GM23338 (cell line): Measurements from ENCODE around the gene PKNOX2. TPM values are rescaled to one million over a fixed set of nuclear protein-coding genes. Genes with fewer than 3 reads are reported as not detected.

ENCODE experiments used
- ATAC-seq: fragments of 200-7000 bp; cut with Tn5 transposase; 3 replicates; pipeline ENCODE4 v1.9.1; 2020
- DNase-seq: peaks from one replicate; pipeline ENCODE4 v3.0.0-alpha.2; 2015; ENCODE audit warnings: low spot score
- H2AFZ ChIP-seq: fragments of 200-600 bp; sonication (generic); 2 replicates; pipeline ENCODE4 v1.8.0; 2016; ENCODE audit warnings: antibody characterized with exemption, mild to moderate bottlenecking, moderate library complexity
- H3F3A ChIP-seq: fragments of 200-600 bp; sonication (generic); replicated peaks from 2 replicates; pipeline ENCODE4 v1.8.0; 2017; ENCODE audit warnings: antibody characterized with exemption, mixed run types, low read depth
- H3K27ac ChIP-seq: fragments of 200-600 bp; sonication (generic); 2 replicates; pipeline ENCODE4 v1.6.1; 2016; ENCODE audit warnings: low read depth
- H3K27me3 ChIP-seq: fragments of 200-600 bp; sonication (generic); 2 replicates; pipeline ENCODE4 v1.8.0; 2016; ENCODE audit warnings: mild to moderate bottlenecking, mixed run types, moderate library complexity; ENCODE audit not compliant: insufficient read depth
- H3K36me3 ChIP-seq: fragments of 200-600 bp; sonication (generic); 2 replicates; pipeline ENCODE4 v1.8.0; 2016; ENCODE audit warnings: mild to moderate bottlenecking; ENCODE audit not compliant: insufficient read depth
- H3K4me1 ChIP-seq: fragments of 200-600 bp; sonication (generic); 2 replicates; pipeline ENCODE4 v1.8.0; 2016; ENCODE audit warnings: mild to moderate bottlenecking, moderate library complexity; ENCODE audit not compliant: insufficient read depth
- H3K4me2 ChIP-seq: fragments of 200-600 bp; sonication (generic); 2 replicates; pipeline ENCODE4 v1.7.1; 2017; ENCODE audit warnings: mixed run types
- H3K4me3 ChIP-seq: fragments of 200-600 bp; sonication (generic); 2 replicates; pipeline ENCODE4 v1.6.1; 2016; ENCODE audit warnings: mixed run types
- H3K79me2 ChIP-seq: fragments of 200-600 bp; sonication (generic); replicated peaks from 2 replicates; pipeline ENCODE4 v1.8.0; 2017; ENCODE audit warnings: mild to moderate bottlenecking; ENCODE audit not compliant: insufficient read depth
- H3K9me2 ChIP-seq: fragments of 200-600 bp; sonication (generic); 2 replicates; pipeline ENCODE4 v1.8.0; 2017; ENCODE audit not compliant: insufficient read depth
- H4K20me1 ChIP-seq: fragments of 200-600 bp; sonication (generic); replicated peaks from 2 replicates; pipeline ENCODE4 v1.8.0; 2017; ENCODE audit warnings: mild to moderate bottlenecking; ENCODE audit not compliant: insufficient read depth
- H3K27ac Mint-ChIP-seq: 2 replicates; pipeline ENCODE4 v1.8.0; 2020; ENCODE audit warnings: inconsistent platforms, mild to moderate bottlenecking, moderate library complexity, mixed read lengths
- H3K27me3 Mint-ChIP-seq: 3 replicates; pipeline ENCODE4 v1.8.0; 2022; ENCODE audit warnings: low read depth, mild to moderate bottlenecking, moderate library complexity, mixed read lengths, inconsistent platforms; ENCODE audit not compliant: insufficient read depth, poor library complexity
- H3K36me3 Mint-ChIP-seq: 3 replicates; pipeline ENCODE4 v1.8.0; 2021; ENCODE audit warnings: low read depth, mild to moderate bottlenecking, inconsistent platforms, moderate library complexity, mixed read lengths
- H3K4me1 Mint-ChIP-seq: 3 replicates; pipeline ENCODE4 v1.8.0; 2020; ENCODE audit warnings: mild to moderate bottlenecking, inconsistent platforms, mixed read lengths
- H3K4me3 Mint-ChIP-seq: 3 replicates; pipeline ENCODE4 v1.8.0; 2021; ENCODE audit warnings: moderate library complexity, mild to moderate bottlenecking, inconsistent platforms, mixed read lengths
- H3K9me3 Mint-ChIP-seq: 3 replicates; pipeline ENCODE4 v1.8.0; 2020; ENCODE audit warnings: moderate library complexity, mild to moderate bottlenecking, inconsistent platforms, mixed read lengths
- CREB1 ChIP-seq: fragments of 250-450 bp; sonication (Bioruptor Pico); IDR thresholded peaks from 2 replicates; pipeline ENCODE4 v1.5.0; 2020; ENCODE audit warnings: low read depth, mild to moderate bottlenecking, moderate library complexity
- CTCF ChIP-seq, 2 experiments: fragments of 200-600 bp in 1 of 2; sonication (generic) in 1 of 2; conservative IDR thresholded peaks; 2 replicates each; pipeline versions ENCODE4 v1.5.1 to v1.6.1; 2016 to 2017; ENCODE audit warnings: antibody characterized with exemption in 2 of 2, low read depth in 2 of 2, mild to moderate bottlenecking in 2 of 2, moderate library complexity in 1 of 2
- EZH2 ChIP-seq: fragments of 200-600 bp; sonication (generic); IDR thresholded peaks from one replicate; pipeline ENCODE4 v1.8.0; 2017; ENCODE audit warnings: antibody characterized with exemption, mild to moderate bottlenecking, low read depth; ENCODE audit not compliant: unreplicated experiment
- EZH2phosphoT487 ChIP-seq: fragments of 200-600 bp; sonication (generic); IDR thresholded peaks from one replicate; pipeline ENCODE4 v1.8.1; 2018; ENCODE audit warnings: antibody characterized with exemption; ENCODE audit not compliant: unreplicated experiment
- NANOG ChIP-seq: IDR thresholded peaks from 2 replicates; pipeline ENCODE4 v1.6.1; 2016; ENCODE audit warnings: antibody characterized with exemption, borderline replicate concordance
- POLR2AphosphoS5 ChIP-seq: IDR thresholded peaks from 2 replicates; pipeline ENCODE4 v1.6.1; 2016; ENCODE audit warnings: antibody characterized with exemption, low read depth
- REST ChIP-seq: IDR thresholded peaks from one replicate; pipeline ENCODE4 v1.6.1; 2018; ENCODE audit warnings: antibody characterized with exemption; ENCODE audit not compliant: unreplicated experiment
- STAT1 ChIP-seq: IDR thresholded peaks from one replicate; pipeline ENCODE4 v1.6.1; 2016; ENCODE audit warnings: antibody characterized with exemption; ENCODE audit not compliant: unreplicated experiment
- ZNF331 ChIP-seq: fragments of 250-450 bp; sonication (Bioruptor Pico); IDR thresholded peaks from 2 replicates; pipeline ENCODE4 v1.5.0; 2020; ENCODE audit warnings: low read depth, mild to moderate bottlenecking, moderate library complexity
- ZNF462 ChIP-seq: fragments of 250-450 bp; sonication (Bioruptor Pico); IDR thresholded peaks from 2 replicates; pipeline ENCODE4 v1.5.0; 2020; ENCODE audit warnings: mild to moderate bottlenecking, moderate library complexity
- polyA plus RNA-seq: library from polyadenylated mRNA; unstranded; fragments of >200 nt; fragmentation: Nextera tagmentation; extraction: Ambion mirVana; gene quantifications from 2 replicates; pipeline ENCODE4 v1.2.1, GENCODE V29; 2016
- total RNA-seq: library from RNA; depleted of rRNA; stranded (reverse); fragments of >200 nt; shearing (Covaris generic); gene quantifications from 2 replicates; pipeline ENCODE4 v1.2.3, GENCODE V29; 2014

PKNOX2 gene
- total and polyA plus RNA-seq, 2 experiments from 2014 or later, result 0.42 to 0.83 TPM

GRCh38 chr11:125193841-125194240 lies 29.3 kb downstream of the PKNOX2 start:
- peaks cover 6% of the 10 kb centered on the region; the same call in 1 of the 2 replicates for H3K4me1 ChIP-seq
- H2AFZ ChIP-seq, result no peak overlapping the region
- no peak overlapping the region for H3K27ac Mint-ChIP-seq
- peaks cover 3% of the 10 kb centered on the region; the same call in 1 of the 3 replicates for H3K36me3 Mint-ChIP-seq
- H3K9me3 Mint-ChIP-seq, result peaks cover 4% of the 10 kb centered on the region; the same call in 1 of the 3 replicates
- no peak overlapping the region for H3K27ac ChIP-seq
- H3K36me3 ChIP-seq, result no peaks in the 10 kb centered on the region
- no peak overlapping the region for H3K4me3 ChIP-seq
- no peaks in the 10 kb centered on the region for H4K20me1 ChIP-seq
- H3K4me3 Mint-ChIP-seq, result no peak overlapping the region
- DNase-seq, result no peak
- H3K9me2 ChIP-seq, result no peaks in the 10 kb centered on the region
- no peak for TF ChIP-seq ZNF462 (CRISPR knock-in tag)
- no peak for TF ChIP-seq STAT1
- no peak for TF ChIP-seq NANOG
- no peak for TF ChIP-seq CTCF (conservative IDR thresholded peaks at IDR 0.05; ENCODE audit: low read depth in 2 of 2)
- TF ChIP-seq REST, result no peak
- no peak for TF ChIP-seq EZH2phosphoT487
- no peak for TF ChIP-seq ZNF331 (CRISPR knock-in tag)
- TF ChIP-seq EZH2, result no peak
- TF ChIP-seq POLR2AphosphoS5, result no peak
- TF ChIP-seq CREB1, result no peak
- no peaks in the 10 kb centered on the region for H3F3A ChIP-seq
- no peaks in the 10 kb centered on the region for H3K79me2 ChIP-seq
- no peak overlapping the region for H3K4me2 ChIP-seq
- H3K27me3 ChIP-seq, result no peaks in the 10 kb centered on the region
- H3K4me1 Mint-ChIP-seq, result peaks cover 27% of the 10 kb centered on the region
- ATAC-seq, result no peak
- H3K27me3 Mint-ChIP-seq, result peaks cover 4% of the 10 kb centered on the region
